Panc1 (cell line): Measurements from ENCODE around the gene PPEF1.

Experiments
- POLR2AphosphoS5 ChIP-seq: IDR thresholded peaks from 2 replicates; pipeline ENCODE4 v1.6.1; 2012; ENCODE audit warnings: mild to moderate bottlenecking, low read depth, low read length, moderate library complexity
- SIN3A ChIP-seq: IDR thresholded peaks from 2 replicates; pipeline ENCODE4 v1.6.1; 2012; ENCODE audit warnings: low read depth, mild to moderate bottlenecking, low read length, moderate library complexity, borderline replicate concordance; ENCODE audit not compliant: insufficient read depth
- TF ChIP-seq, protein P1 (sequence below): fragments of 450-650 bp; IDR thresholded peaks from 2 replicates; pipeline ENCODE4 v1.5.1; 2017; ENCODE audit warnings: mild to moderate bottlenecking

DNA sequence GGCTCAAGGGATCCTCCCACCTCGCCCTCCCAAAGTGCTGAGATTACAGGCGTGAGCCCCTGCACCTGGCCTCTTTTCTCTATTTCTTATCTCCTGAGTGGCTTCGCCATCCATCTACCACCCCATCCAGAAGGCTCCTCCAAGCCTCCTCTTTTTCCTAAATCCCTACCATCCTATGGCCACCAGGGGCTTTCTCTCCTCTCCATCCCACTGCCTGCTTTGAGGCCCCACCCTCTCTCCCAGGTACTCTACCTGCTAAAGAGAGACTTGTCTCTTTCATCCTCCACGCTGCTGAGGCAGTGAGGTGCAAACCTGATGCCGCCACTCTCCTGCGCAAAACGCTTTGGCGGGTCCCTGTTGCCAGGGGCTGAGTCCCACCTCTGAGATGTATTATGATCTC, 42.5 kb upstream of the PPEF1 start:
- TF ChIP-seq, protein P1, sequence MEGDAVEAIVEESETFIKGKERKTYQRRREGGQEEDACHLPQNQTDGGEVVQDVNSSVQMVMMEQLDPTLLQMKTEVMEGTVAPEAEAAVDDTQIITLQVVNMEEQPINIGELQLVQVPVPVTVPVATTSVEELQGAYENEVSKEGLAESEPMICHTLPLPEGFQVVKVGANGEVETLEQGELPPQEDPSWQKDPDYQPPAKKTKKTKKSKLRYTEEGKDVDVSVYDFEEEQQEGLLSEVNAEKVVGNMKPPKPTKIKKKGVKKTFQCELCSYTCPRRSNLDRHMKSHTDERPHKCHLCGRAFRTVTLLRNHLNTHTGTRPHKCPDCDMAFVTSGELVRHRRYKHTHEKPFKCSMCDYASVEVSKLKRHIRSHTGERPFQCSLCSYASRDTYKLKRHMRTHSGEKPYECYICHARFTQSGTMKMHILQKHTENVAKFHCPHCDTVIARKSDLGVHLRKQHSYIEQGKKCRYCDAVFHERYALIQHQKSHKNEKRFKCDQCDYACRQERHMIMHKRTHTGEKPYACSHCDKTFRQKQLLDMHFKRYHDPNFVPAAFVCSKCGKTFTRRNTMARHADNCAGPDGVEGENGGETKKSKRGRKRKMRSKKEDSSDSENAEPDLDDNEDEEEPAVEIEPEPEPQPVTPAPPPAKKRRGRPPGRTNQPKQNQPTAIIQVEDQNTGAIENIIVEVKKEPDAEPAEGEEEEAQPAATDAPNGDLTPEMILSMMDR: no peak
- TF ChIP-seq SIN3A (no peak), POLR2AphosphoS5 (no peak)
